Panc1 (cell line): ENCODE data around the gene DYNLL2.

Source experiments
- CTCF ChIP-seq: fragments of 450-650 bp; IDR thresholded peaks from 2 replicates; pipeline ENCODE4 v1.5.1; 2017; ENCODE audit warnings: mild to moderate bottlenecking
- POLR2AphosphoS5 ChIP-seq: IDR thresholded peaks from 2 replicates; pipeline ENCODE4 v1.6.1; 2012; ENCODE audit warnings: mild to moderate bottlenecking, low read depth, low read length, moderate library complexity
- SIN3A ChIP-seq: IDR thresholded peaks from 2 replicates; pipeline ENCODE4 v1.6.1; 2012; ENCODE audit warnings: low read depth, mild to moderate bottlenecking, low read length, moderate library complexity, borderline replicate concordance; ENCODE audit not compliant: insufficient read depth
- TCF7L2 ChIP-seq: IDR thresholded peaks from 2 replicates; pipeline ENCODE4 v1.6.1; 2011; ENCODE audit warnings: mild to moderate bottlenecking, low read depth, low read length, inconsistent platforms
- TF ChIP-seq, protein P1 (sequence below), 2 experiments: IDR thresholded peaks; 2 replicates each; pipeline ENCODE4 v1.6.1; 2011 to 2012; ENCODE audit warnings: low read depth in 2 of 2, control low read depth in 1 of 2, low read length in 1 of 2, mild to moderate bottlenecking in 1 of 2, moderate library complexity in 1 of 2; ENCODE audit not compliant: insufficient read depth in 1 of 2

- TF ChIP-seq CTCF (peak; percentile 37), POLR2AphosphoS5 (no peak), SIN3A (no peak), TCF7L2 (no peak)
- TF ChIP-seq, protein P1, sequence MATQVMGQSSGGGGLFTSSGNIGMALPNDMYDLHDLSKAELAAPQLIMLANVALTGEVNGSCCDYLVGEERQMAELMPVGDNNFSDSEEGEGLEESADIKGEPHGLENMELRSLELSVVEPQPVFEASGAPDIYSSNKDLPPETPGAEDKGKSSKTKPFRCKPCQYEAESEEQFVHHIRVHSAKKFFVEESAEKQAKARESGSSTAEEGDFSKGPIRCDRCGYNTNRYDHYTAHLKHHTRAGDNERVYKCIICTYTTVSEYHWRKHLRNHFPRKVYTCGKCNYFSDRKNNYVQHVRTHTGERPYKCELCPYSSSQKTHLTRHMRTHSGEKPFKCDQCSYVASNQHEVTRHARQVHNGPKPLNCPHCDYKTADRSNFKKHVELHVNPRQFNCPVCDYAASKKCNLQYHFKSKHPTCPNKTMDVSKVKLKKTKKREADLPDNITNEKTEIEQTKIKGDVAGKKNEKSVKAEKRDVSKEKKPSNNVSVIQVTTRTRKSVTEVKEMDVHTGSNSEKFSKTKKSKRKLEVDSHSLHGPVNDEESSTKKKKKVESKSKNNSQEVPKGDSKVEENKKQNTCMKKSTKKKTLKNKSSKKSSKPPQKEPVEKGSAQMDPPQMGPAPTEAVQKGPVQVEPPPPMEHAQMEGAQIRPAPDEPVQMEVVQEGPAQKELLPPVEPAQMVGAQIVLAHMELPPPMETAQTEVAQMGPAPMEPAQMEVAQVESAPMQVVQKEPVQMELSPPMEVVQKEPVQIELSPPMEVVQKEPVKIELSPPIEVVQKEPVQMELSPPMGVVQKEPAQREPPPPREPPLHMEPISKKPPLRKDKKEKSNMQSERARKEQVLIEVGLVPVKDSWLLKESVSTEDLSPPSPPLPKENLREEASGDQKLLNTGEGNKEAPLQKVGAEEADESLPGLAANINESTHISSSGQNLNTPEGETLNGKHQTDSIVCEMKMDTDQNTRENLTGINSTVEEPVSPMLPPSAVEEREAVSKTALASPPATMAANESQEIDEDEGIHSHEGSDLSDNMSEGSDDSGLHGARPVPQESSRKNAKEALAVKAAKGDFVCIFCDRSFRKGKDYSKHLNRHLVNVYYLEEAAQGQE (IDR thresholded peaks at IDR 0.05; ENCODE audit: insufficient read depth in 1 of 2, low read depth in 2 of 2, low read length in 1 of 2): no peak
These were observed 13.7 kb downstream of the DYNLL2 start for GRCh38 chr17:58096892-58097291.
